Tibial artery (tissue), 4 donors: Measurements from ENCODE around the gene AK4.

Source experiments
- DNase-seq, 2 donors: peaks; one replicate each; pipeline ENCODE4 v3.0.0-alpha.2; 2019
- H3K27ac ChIP-seq, 2 donors: fragments of 200-600 bp; sonication (generic) in 1 of 2; 1 replicate in 1 of 2; 2 replicates in 1 of 2; pipeline ENCODE4 v1.5.1; 2018 to 2019; ENCODE audit warnings: mild to moderate bottlenecking in 1 of 2
- H3K27me3 ChIP-seq, 2 donors: fragments of 200-600 bp; sonication (generic) in 1 of 2; one replicate each; pipeline versions ENCODE4 v1.5.1 to v1.6.0; 2016 to 2019
- H3K36me3 ChIP-seq, 3 donors: fragments of 200-600 bp; sonication (generic) in 2 of 3; one replicate each; pipeline ENCODE4 v1.5.1; 2016 to 2019; ENCODE audit warnings: mild to moderate bottlenecking in 2 of 3
- H3K4me1 ChIP-seq, 4 donors: fragments of 200-600 bp; sonication (generic) in 2 of 4; 1 replicate in 3 of 4; 2 replicates in 1 of 4; pipeline ENCODE4 v1.5.1; 2016 to 2019
- H3K4me3 ChIP-seq, 2 donors: fragments of 200-600 bp; sonication (generic) in 1 of 2; 1 replicate in 1 of 2; 2 replicates in 1 of 2; pipeline ENCODE4 v1.5.1; 2018 to 2019; ENCODE audit warnings: mild to moderate bottlenecking in 2 of 2
- H3K9me3 ChIP-seq, 3 donors: fragments of 200-600 bp; sonication (generic) in 1 of 3; one replicate each; pipeline ENCODE4 v1.5.1; 2016 to 2019
- CTCF ChIP-seq, 2 experiments: fragments of 200-600 bp in 1 of 2; fragments of 450-650 bp in 1 of 2; IDR thresholded peaks; one replicate each; pipeline ENCODE4 v1.5.1; 2017 to 2019; ENCODE audit warnings: antibody characterized with exemption in 2 of 2, mild to moderate bottlenecking in 1 of 2, moderate library complexity in 1 of 2
- intact Hi-C: fragments of 100-400 bp; cut with DNase I; formaldehyde crosslinking; loops from one replicate; pipeline ENCODE4 v1.15.0; 2023; ENCODE audit warnings: low total_unique reads

The AK4 gene

GRCh38 chr1:65213271-65214023 is 65.4 kb downstream of the AK4 start:
- H3K27ac ChIP-seq: no peak overlapping the region
- no peak for TF ChIP-seq CTCF (IDR thresholded peaks at IDR 0.05)
- H3K4me1 ChIP-seq: peaks cover 0 to 24% (median 3%) of the 10 kb centered on the region in 4 donors
- no peaks in the 10 kb centered on the region for H3K36me3 ChIP-seq
- DNase-seq: no peak
- H3K9me3 ChIP-seq: no peaks in the 10 kb centered on the region
- no peak overlapping the region for H3K4me3 ChIP-seq
- intact Hi-C loops: no loop called here
- H3K27me3 ChIP-seq: no peaks in the 10 kb centered on the region

- H3K27me3 ChIP-seq: no peaks in the 10 kb centered on the region
- DNase-seq: no peak
- intact Hi-C loops: no loop called here
- H3K36me3 ChIP-seq: peaks cover 0 to 5% (median 3%) of the 10 kb centered on the region in 3 donors
- H3K9me3 ChIP-seq: no peaks in the 10 kb centered on the region
- peaks cover 0 to 15% (median 0%) of the 10 kb centered on the region in 4 donors for H3K4me1 ChIP-seq
- TF ChIP-seq CTCF (IDR thresholded peaks at IDR 0.05): no peak
- no peak overlapping the region for H3K27ac ChIP-seq
- no peak overlapping the region for H3K4me3 ChIP-seq
These were observed 66.5 kb downstream of the AK4 start for GRCh38 chr1:65214340-65215027.

- peaks cover 0 to 12% (median 0%) of the 10 kb centered on the region in 4 donors for H3K4me1 ChIP-seq
- TF ChIP-seq CTCF (IDR thresholded peaks at IDR 0.05): no peak
- no peak overlapping the region for H3K4me3 ChIP-seq
- no peak overlapping the region for H3K27ac ChIP-seq
- no peak for DNase-seq
- H3K36me3 ChIP-seq: peaks cover 12 to 16% (median 13%) of the 10 kb centered on the region in 3 donors
- no peaks in the 10 kb centered on the region for H3K9me3 ChIP-seq
- intact Hi-C loops: no loop called here
- no peaks in the 10 kb centered on the region for H3K27me3 ChIP-seq
These were observed 69.0 kb downstream of the AK4 start for GRCh38 chr1:65216989-65217388.

GRCh38 chr1:65221638-65222339 is 73.8 kb downstream of the AK4 start:
- no peak for DNase-seq
- no peaks in the 10 kb centered on the region for H3K27me3 ChIP-seq
- no peak for TF ChIP-seq CTCF (IDR thresholded peaks at IDR 0.05)
- no peak overlapping the region for H3K27ac ChIP-seq
- peaks cover 13 to 30% (median 26%) of the 10 kb centered on the region in 3 donors for H3K36me3 ChIP-seq
- intact Hi-C loops: no loop called here
- no peaks in the 10 kb centered on the region for H3K9me3 ChIP-seq
- no peaks in the 10 kb centered on the region for H3K4me1 ChIP-seq
- no peak overlapping the region for H3K4me3 ChIP-seq

- H3K27me3 ChIP-seq: no peaks in the 10 kb centered on the region
- no peak overlapping the region for H3K27ac ChIP-seq
- TF ChIP-seq CTCF (IDR thresholded peaks at IDR 0.05): no peak
- no peak overlapping the region for H3K4me3 ChIP-seq
- intact Hi-C loops: no loop called here
- H3K36me3 ChIP-seq: peaks cover 13 to 30% (median 26%) of the 10 kb centered on the region in 3 donors
- DNase-seq: no peak
- no peaks in the 10 kb centered on the region for H3K4me1 ChIP-seq
- H3K9me3 ChIP-seq: no peaks in the 10 kb centered on the region
These were observed 74.4 kb downstream of the AK4 start for GRCh38 chr1:65222340-65222940.
